HT-29 (cell line): ENCODE data around the gene HTATIP2. TPM values are rescaled to one million over a fixed set of nuclear protein-coding genes. Genes with fewer than 3 reads are reported as not detected.
"Not testable (repeated sequence)": the region's sequence is repeated elsewhere in the genome, so short reads cannot be mapped to it uniquely, and the experiment has no call there.

Experiments
- DNase-seq: peaks from one replicate; pipeline ENCODE4 v3.0.0-alpha.2; 2015; ENCODE audit warnings: low spot score
- total RNA-seq: library from RNA; depleted of rRNA; stranded (reverse); fragments of >200 nt; shearing (Covaris generic); gene quantifications from 2 replicates; pipeline ENCODE4 v1.2.3, GENCODE V29; 2014

HTATIP2 gene
- total RNA-seq, 1 experiment from 2014 or later: 75.6 TPM

DNA sequence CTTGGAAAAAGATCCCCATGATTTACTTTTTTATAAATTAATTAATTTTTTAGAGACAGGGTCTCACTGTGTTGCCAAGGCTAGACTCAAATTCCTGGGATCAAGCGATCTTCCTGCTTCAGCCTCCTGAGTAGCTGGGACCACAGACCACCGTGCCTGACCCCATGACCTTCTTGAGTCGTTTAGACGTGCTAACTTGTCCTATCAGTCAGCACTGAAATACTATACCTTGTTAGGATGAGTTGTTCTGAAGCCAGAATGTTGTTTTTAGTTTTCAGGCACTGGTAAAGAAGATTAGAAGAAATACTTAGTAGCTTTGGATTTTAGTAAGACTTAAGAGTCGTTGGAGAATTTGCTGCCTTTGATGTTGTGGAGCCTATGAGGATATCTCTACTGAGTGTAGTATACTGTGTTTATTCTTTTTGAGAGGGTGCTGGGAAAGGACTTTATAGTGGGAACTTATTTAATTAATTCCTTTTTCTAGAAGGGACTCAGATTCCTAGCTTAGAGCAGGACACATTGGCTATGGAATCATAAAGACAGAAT lies 8.6 kb downstream of the HTATIP2 start:
- no peak for DNase-seq

GRCh38 chr11:20373147-20373546 lies 9.6 kb downstream of the HTATIP2 start:
- DNase-seq: no peak

DNA sequence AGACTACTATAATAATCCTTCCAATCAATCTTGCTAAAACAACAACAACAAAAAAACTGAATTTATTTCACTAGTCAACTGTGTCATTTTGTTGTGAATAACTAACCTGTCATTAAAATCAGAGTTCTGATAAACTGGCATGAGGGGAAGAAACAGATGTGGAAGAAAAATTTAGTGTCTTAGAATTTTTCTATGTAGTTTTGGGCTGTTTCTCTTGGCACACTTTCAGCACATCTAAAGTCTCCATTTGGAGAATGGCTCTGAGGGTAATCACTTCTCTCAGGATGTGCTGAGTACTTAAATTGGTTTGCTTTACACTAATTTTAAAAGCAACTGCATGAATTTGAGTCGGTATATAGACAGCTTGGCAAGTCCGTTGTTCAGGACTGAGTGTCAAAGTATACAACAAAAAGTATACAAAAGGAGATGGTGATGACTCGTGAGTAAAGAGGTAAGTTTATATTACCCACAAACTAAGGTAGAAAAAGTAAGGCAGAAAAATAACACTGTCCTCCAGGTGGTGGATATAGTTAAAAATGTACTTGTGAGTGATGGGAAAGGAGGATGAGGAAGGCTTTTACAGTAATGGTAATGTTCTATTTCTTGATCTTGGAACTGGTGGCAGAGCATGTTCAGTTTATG lies 10.2 kb downstream of the HTATIP2 start:
- no peak for DNase-seq

- no peak for DNase-seq
Measured at GRCh38 chr11:20374741-20375300, 11.3 kb downstream of the HTATIP2 start.

DNA sequence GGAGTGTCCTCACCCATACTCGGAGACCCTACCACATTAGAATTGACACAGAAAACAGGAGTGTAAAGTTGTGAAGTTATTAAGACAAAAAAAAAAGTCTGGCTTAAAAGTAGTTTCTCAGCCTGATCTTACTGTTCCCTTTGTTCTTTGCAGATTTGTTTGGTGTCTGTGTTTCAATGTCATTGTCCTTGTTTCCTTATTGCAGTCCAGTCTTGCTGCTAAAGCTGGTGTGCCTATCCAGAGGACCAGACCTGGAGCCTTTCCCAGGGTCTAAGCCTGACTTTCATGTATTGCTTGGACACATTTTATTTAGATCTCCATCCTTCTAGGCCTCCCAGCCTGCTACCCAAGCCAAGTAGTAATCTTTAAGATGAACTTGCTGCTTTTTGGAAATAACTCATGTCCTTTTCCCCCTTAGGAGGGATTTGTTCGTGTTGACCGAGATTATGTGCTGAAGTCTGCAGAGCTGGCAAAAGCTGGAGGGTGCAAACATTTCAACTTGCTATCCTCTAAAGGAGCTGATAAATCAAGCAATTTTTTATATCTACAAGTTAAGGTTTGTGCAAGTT lies 12.7 kb downstream of the HTATIP2 start:
- DNase-seq: no peak

DNA sequence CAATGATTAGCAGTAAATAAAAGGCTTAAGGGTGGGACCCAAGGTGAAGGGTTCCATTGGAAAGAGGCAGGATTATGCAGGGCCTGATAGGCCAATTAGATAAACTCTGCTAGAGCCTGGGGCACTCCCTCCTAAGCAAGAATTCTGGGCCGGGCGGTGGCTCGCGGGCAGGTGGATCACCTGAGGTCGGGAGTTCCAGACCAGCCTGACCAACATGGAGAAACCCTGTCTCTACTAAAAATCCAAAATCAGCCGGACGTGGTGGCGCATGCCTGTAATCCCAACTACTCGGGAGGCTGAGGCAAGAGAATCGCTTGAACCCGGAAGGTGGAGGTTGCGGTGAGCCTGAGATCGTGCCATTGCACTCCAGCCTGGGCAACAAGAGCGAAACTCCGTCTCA lies 22.5 kb downstream of the HTATIP2 start:
- not testable (repeated sequence) for DNase-seq

DNA sequence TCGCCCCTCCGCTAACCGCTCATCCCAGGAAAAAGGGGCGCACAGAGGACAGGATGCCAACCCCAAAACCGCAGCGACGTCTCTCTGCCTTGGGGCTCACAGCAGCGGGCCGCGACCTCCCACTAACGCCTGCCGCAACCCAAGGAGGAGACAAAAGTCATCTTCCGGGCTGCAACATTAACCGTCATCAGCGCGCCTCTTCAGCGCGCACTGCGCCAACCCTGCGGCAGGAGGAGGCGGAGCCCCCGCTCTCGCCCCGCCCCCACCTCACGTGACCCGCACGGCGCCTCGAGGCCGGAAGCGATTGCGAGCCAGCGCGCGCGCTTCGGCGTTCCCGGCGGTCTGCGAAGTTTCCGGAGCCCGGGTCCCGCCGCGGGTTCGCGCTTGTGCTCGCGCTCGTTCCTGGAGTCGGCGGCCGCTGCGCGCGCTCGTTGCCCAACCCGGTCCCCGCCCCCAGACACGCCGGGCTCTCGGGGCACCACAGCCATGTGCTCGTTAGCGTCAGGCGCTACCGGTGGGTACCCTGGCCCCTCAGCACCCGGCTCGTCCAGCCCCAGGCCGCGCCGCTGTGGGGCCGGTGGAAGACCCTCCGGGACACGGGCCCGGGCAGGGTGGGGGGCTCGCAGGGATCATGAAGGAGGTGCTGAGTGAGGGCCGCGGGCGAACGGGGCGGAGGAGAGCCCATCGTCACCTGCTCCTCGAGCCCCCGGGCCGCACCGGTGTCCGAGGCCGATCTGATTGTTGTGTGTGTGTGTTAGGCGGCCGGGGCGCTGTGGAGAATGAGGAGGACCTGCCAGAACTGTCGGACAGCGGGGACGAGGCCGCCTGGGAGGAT lies 24.0 kb downstream of the HTATIP2 start, which contains the start of gene PRMT3:
TSS of gene PRMT3 (plus strand) at position 456 of the 835 bp plus-strand sequence. CDS start at position 487, 31 bp downstream.
- DNase-seq: peak; percentile 97

DNA sequence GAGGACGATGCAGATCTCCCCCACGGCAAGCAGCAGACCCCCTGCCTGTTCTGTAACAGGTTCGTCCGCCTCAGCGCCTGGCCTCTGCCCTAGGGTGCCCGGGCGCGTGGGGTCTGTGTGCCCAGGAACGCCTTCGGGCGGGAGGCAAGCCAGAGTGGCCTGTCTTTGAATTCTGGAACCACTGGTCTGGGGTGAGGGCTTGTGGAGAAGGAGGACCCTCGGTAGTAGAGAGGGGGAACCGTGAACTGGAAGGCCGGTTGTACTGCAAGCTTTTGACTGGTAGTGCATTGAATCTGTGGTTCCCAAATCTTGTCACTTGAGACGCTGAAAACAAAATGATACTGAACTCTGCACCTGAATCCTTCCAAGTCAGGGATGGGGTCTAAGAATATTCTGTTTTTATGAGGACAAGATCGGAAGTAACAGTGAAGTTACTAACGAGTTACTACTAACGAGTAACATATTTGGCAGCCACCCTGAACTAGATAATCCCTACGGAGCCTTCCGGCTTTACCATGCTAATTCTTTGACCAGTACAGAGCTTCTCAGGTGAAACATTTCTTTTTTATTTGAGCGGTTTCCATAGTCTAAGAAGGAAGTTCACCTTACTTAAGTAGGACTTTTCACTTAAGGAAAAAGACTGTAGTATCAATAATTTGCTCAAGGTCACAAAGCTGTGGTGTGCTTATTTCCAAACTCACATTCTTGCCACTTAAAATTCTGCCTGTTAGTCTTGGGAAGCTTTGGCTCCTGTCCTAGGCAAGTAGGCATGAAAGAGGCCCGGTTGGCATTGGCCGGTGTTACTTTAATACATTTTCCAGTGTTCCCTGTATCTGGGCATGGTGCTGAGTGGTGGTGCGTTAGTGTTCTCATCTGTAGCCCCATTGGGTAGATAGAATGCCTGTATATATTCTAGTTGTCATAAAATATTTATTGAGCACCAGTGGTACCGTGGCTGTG lies 24.9 kb downstream of the HTATIP2 start:
- peak; percentile 70 for DNase-seq

- peak; percentile 60 for DNase-seq
Measured at GRCh38 chr11:20397281-20397680, 33.8 kb downstream of the HTATIP2 start.

DNA sequence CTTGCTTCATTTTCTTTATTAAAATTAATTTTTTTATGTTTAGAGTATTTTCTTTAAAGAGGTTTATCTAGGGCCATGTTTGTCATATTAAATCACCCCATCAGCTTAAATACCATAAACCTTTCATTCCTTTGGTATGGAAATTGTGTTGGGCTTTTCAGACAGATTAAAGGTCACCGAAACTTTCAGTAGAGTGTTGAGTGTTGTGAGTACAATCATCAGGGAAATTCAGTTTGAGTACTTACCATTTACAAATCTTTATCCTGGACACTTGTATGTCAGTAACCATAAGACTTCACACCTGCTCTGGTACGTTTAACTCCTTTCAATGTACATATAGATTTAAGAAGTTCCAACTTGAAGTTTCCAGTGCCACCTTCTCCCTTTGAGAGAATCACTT lies 36.0 kb downstream of the HTATIP2 start:
- DNase-seq: no peak

- no peak for DNase-seq
Measured at GRCh38 chr11:20403059-20403458, 39.5 kb downstream of the HTATIP2 start.

DNA sequence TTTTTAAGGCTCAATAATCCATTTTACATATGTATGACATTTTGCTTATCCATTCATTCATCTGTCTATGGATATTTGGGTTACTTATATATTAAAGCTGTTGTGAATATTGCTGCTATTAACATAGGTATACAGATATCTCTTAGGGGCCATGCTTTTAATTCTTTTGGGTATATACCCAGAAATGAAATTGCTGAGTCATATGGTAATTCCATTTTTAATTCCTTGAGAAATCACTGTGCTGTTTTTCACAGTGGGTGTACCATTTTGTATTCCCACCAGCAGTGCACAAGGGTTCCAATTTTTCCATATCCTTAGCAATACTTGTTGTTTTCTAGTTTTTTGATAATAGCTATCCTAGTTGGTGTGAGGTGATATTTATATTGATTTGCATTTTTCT lies 43.0 kb downstream of the HTATIP2 start:
- no peak for DNase-seq

GRCh38 chr11:20407344-20407743 lies 43.8 kb downstream of the HTATIP2 start:
- no peak for DNase-seq

DNA sequence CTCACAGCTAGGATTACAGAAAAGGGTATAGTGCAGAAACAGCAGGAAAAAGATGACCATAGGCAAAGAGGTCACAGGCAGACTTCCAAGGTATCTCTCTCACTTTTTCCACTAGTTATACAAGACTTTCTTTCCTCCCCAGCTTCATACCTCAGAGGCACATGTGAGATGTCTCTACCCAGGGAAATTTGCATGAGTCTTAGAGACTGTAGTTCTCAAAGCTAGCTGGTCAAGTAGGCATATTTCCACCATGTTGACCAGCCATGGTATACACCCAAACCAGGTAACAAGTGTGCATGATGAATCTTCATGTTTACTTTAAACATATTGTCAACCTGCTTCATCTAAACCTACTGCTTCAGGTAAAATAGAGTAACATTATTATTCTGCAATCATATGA lies 51.9 kb downstream of the HTATIP2 start:
- no peak for DNase-seq

GRCh38 chr11:20417771-20418170 lies 54.3 kb downstream of the HTATIP2 start:
- DNase-seq: no peak

GRCh38 chr11:20421946-20422345 lies 58.4 kb downstream of the HTATIP2 start:
- no peak for DNase-seq

DNA sequence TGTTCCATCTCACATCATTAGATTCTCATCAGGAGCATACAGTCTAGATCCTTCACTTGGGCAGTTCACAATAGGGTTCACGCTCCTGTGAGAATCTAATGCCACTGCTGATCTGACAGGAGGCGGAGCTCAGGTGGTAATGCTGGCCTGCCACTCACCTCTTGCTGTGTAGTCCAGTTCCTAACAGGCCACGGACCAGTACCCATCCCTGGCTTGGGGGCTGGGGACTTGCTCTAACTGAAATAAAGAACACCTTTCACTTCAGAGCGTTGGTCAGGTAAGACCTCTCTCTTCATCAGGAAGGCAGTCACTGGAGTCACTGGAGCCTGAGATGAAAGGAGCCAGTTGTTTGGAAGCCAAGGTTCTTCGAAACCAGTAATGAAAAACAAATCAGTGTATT lies 65.7 kb downstream of the HTATIP2 start:
- DNase-seq: no peak
